HUES64 (cell line): ENCODE measurements around the gene BRWD1.

ENCODE experiments used
- H3K27ac ChIP-seq: 2 replicates; pipeline ENCODE4 v1.7.0; 2013; ENCODE audit warnings: low read depth, low read length, inconsistent platforms
- H3K27me3 ChIP-seq: 2 replicates; pipeline ENCODE4 v1.6.1; 2013; ENCODE audit warnings: mild to moderate bottlenecking, low read length; ENCODE audit not compliant: insufficient read depth
- H3K36me3 ChIP-seq: 2 replicates; pipeline ENCODE4 v1.6.1; 2013; ENCODE audit warnings: mild to moderate bottlenecking, low read length; ENCODE audit not compliant: insufficient read depth
- H3K4me1 ChIP-seq: 2 replicates; pipeline ENCODE4 v1.6.1; 2013; ENCODE audit warnings: mild to moderate bottlenecking, low read length, moderate library complexity; ENCODE audit not compliant: insufficient read depth
- H3K4me3 ChIP-seq: 2 replicates; pipeline ENCODE4 v1.5.1; 2013; ENCODE audit warnings: mild to moderate bottlenecking, low read length, moderate library complexity
- H3K9ac ChIP-seq: 2 replicates; pipeline ENCODE4 v1.6.1; 2013; ENCODE audit warnings: mild to moderate bottlenecking, low read depth, low read length
- H3K9me3 ChIP-seq: 2 replicates; pipeline ENCODE4 v1.6.1; 2013; ENCODE audit warnings: low read depth, low read length; ENCODE audit not compliant: insufficient read depth
- WGBS: fragments of 150-250, 120-280 bp; methylation state at CpG from one replicate; pipeline ENCODE4 v1.1.7; 2013; ENCODE audit warnings: missing lambda C conversion rate; 5-methylcytosine and 5-hydroxymethylcytosine counted together

Gene BRWD1

GRCh38 chr21:39314143-39315027 lies 953 bp upstream of the BRWD1 start:
- WGBS, result 7% methylated on average over 43 of the region's 43 CpGs
- Histone ChIP-seq H3K27ac (peak overlapping the region; percentile 99), H3K4me3 (peak overlapping the region; percentile 73), H3K9me3 (no peaks in the 10 kb centered on the region), H3K36me3 (peaks cover 24% of the 10 kb centered on the region), H3K9ac (peak overlapping the region; percentile 94), H3K27me3 (no peaks in the 10 kb centered on the region), H3K4me1 (peaks cover 13% of the 10 kb centered on the region; the same call in 1 of the 2 replicates)

- H3K9me3 ChIP-seq, result no peaks in the 10 kb centered on the region
- H3K4me3 ChIP-seq, result peak overlapping the region; percentile 73
- H3K4me1 ChIP-seq, result peaks cover 13% of the 10 kb centered on the region; the same call in 1 of the 2 replicates
- H3K27me3 ChIP-seq, result no peaks in the 10 kb centered on the region
- WGBS, result under 1% methylated on average over 71 of the region's 71 CpGs
- H3K9ac ChIP-seq, result peak overlapping the region; percentile 94
- H3K27ac ChIP-seq, result peak overlapping the region; percentile 99
- peaks cover 36% of the 10 kb centered on the region for H3K36me3 ChIP-seq
Measured at GRCh38 chr21:39313042-39313570, 326 bp downstream of the BRWD1 start.

- peaks cover 13% of the 10 kb centered on the region; the same call in 1 of the 2 replicates for H3K4me1 ChIP-seq
- H3K9ac ChIP-seq, result peak overlapping the region; percentile 94; the same call in 1 of the 2 replicates
- no peaks in the 10 kb centered on the region for H3K9me3 ChIP-seq
- no peaks in the 10 kb centered on the region for H3K27me3 ChIP-seq
- H3K27ac ChIP-seq, result peak overlapping the region; percentile 71; the same call in 1 of the 2 replicates
- H3K36me3 ChIP-seq, result peaks cover 42% of the 10 kb centered on the region
- 3% methylated on average over 64 of the region's 65 CpGs for WGBS
- peak overlapping the region; percentile 73 for H3K4me3 ChIP-seq
Measured at GRCh38 chr21:39312112-39313041, 1.1 kb downstream of the BRWD1 start.

- Histone ChIP-seq H3K27me3 (no peaks in the 10 kb centered on the region), H3K4me1 (peaks cover 13% of the 10 kb centered on the region; the same call in 1 of the 2 replicates), H3K9ac (no peak overlapping the region), H3K4me3 (no peak overlapping the region), H3K36me3 (peaks cover 50% of the 10 kb centered on the region), H3K27ac (no peak overlapping the region), H3K9me3 (no peaks in the 10 kb centered on the region)
- WGBS, result 92% methylated on average over 7 of the region's 7 CpGs
Measured at GRCh38 chr21:39311164-39311563, 2.3 kb downstream of the BRWD1 start.

GRCh38 chr21:39307466-39307865 lies 6.0 kb downstream of the BRWD1 start:
- peaks cover 8% of the 10 kb centered on the region; the same call in 1 of the 2 replicates for H3K4me1 ChIP-seq
- H3K27me3 ChIP-seq, result no peaks in the 10 kb centered on the region
- no peak overlapping the region for H3K27ac ChIP-seq
- H3K9me3 ChIP-seq, result no peaks in the 10 kb centered on the region
- WGBS, result no CpG with 5 or more reads among the region's 1 CpG
- peaks cover 77% of the 10 kb centered on the region for H3K36me3 ChIP-seq
- no peak overlapping the region for H3K9ac ChIP-seq
- no peak overlapping the region for H3K4me3 ChIP-seq

GRCh38 chr21:39300587-39300986 lies 12.8 kb downstream of the BRWD1 start:
- Histone ChIP-seq H3K27me3 (no peaks in the 10 kb centered on the region), H3K9ac (no peak overlapping the region), H3K36me3 (peaks cover 92% of the 10 kb centered on the region), H3K27ac (no peak overlapping the region), H3K4me3 (no peak overlapping the region), H3K9me3 (no peaks in the 10 kb centered on the region), H3K4me1 (no peaks in the 10 kb centered on the region)
- WGBS, result 97% methylated on average over 3 of the region's 3 CpGs

- no peak overlapping the region for H3K4me3 ChIP-seq
- no peaks in the 10 kb centered on the region for H3K9me3 ChIP-seq
- peaks cover 96% of the 10 kb centered on the region for H3K36me3 ChIP-seq
- 95% methylated on average over 2 of the region's 2 CpGs for WGBS
- H3K9ac ChIP-seq, result no peak overlapping the region
- no peaks in the 10 kb centered on the region for H3K4me1 ChIP-seq
- no peak overlapping the region for H3K27ac ChIP-seq
- no peaks in the 10 kb centered on the region for H3K27me3 ChIP-seq
Measured at GRCh38 chr21:39296891-39297290, 16.5 kb downstream of the BRWD1 start.

- Histone ChIP-seq H3K9me3 (peaks cover 10% of the 10 kb centered on the region; the same call in 1 of the 2 replicates), H3K27me3 (no peaks in the 10 kb centered on the region), H3K9ac (no peak overlapping the region), H3K4me3 (no peak overlapping the region), H3K36me3 (peaks cover 92% of the 10 kb centered on the region), H3K27ac (no peak overlapping the region), H3K4me1 (no peaks in the 10 kb centered on the region)
- WGBS, result 95% methylated on average over 1 of the region's 1 CpG
Measured at GRCh38 chr21:39288987-39289386, 24.4 kb downstream of the BRWD1 start.

GRCh38 chr21:39282911-39283310 lies 30.5 kb downstream of the BRWD1 start:
- no peaks in the 10 kb centered on the region for H3K9me3 ChIP-seq
- no peak overlapping the region for H3K4me3 ChIP-seq
- H3K27ac ChIP-seq, result no peak overlapping the region
- WGBS, result 91% methylated on average over 5 of the region's 6 CpGs
- H3K36me3 ChIP-seq, result peaks cover 78% of the 10 kb centered on the region
- no peaks in the 10 kb centered on the region for H3K4me1 ChIP-seq
- H3K27me3 ChIP-seq, result no peaks in the 10 kb centered on the region
- H3K9ac ChIP-seq, result no peak overlapping the region

GRCh38 chr21:39281853-39282252 lies 31.6 kb downstream of the BRWD1 start:
- peaks cover 78% of the 10 kb centered on the region for H3K36me3 ChIP-seq

More at GRCh38 chr21:39281853-39282252, 31.6 kb downstream of the BRWD1 start:
- H3K9me3 ChIP-seq, result no peaks in the 10 kb centered on the region
- H3K27me3 ChIP-seq, result no peaks in the 10 kb centered on the region
- 94% methylated on average over 1 of the region's 6 CpGs for WGBS
- no peak overlapping the region for H3K27ac ChIP-seq
- H3K4me3 ChIP-seq, result no peak overlapping the region
- no peak overlapping the region for H3K9ac ChIP-seq
- no peaks in the 10 kb centered on the region for H3K4me1 ChIP-seq
